ENCODE measurements around the gene LONP2. TPM values are rescaled to one million over a fixed set of nuclear protein-coding genes. Genes with fewer than 3 reads are reported as not detected.
A peak's percentile ranks its signal among the peaks of the same experiment; 100 is the strongest.

LONP2 gene
- total RNA-seq, 1 experiment from 2014 or later, result 41.5 TPM

- CTCF ChIA-PET, result no interaction called here
- no peaks in the 10 kb centered on the region for H3F3A ChIP-seq (ENCODE audit: low read length, unreplicated experiment)
- H3K4me3 ChIP-seq (ENCODE audit: low read length), result no peak overlapping the region
- no peaks in the 10 kb centered on the region for H3K9me3 ChIP-seq (ENCODE audit: low read length)
- intact Hi-C loops (cut with micrococcal nuclease), result no loop called here
- DNase-seq (no peak), ATAC-seq (no peak)
- POLR2A ChIA-PET (ENCODE audit: unreplicated experiment), result no interaction called here
- H3K4me1 ChIP-seq (ENCODE audit: insufficient read depth, low read length), result 0 out of 2 replicates have a peak, but pooled peaks cover 5% of the 10 kb centered on the region
- H3K9ac ChIP-seq (ENCODE audit: low read length), result no peak overlapping the region
- no peak overlapping the region for H3K4me2 ChIP-seq (ENCODE audit: low read length)
- peaks cover 3% of the 10 kb centered on the region; the same call in 1 of the 2 replicates for H3K36me3 ChIP-seq (ENCODE audit: low read depth, low read length)
- H3K27me3 ChIP-seq (ENCODE audit: low read length), result no peaks in the 10 kb centered on the region
- no TSS peak for BruUV-seq (replicated peaks)
- H3K79me2 ChIP-seq (ENCODE audit: low read length), result peaks cover 42% of the 10 kb centered on the region
- no peak overlapping the region for H2AFZ ChIP-seq (ENCODE audit: low read length)
- 0 out of 2 replicates have a peak, but pooled peaks cover 5% of the 10 kb centered on the region for H4K20me1 ChIP-seq (ENCODE audit: low read length)
- TF ChIP-seq EZH2 (IDR thresholded peaks at IDR 0.05; ENCODE audit: low read length, unreplicated experiment) (no peak), EZH2phosphoT487 (IDR thresholded peaks at IDR 0.05; ENCODE audit: borderline replicate concordance, low read length) (no peak), CTCF (conservative IDR thresholded peaks at IDR 0.05; ENCODE audit: low read depth, low read length) (no peak)
- H3K27ac ChIP-seq (ENCODE audit: low read length), result no peak overlapping the region
- H3K9me2 ChIP-seq (replicated peaks; ENCODE audit: low read length), result no peaks in the 10 kb centered on the region
These were observed 7.9 kb downstream of the LONP2 start for GRCh38 chr16:48252013-48252412.

GRCh38 chr16:48256579-48257177 is 12.6 kb downstream of the LONP2 start:
- no peak for DNase-seq
- Histone ChIP-seq H3K27ac (ENCODE audit: low read length) (no peak overlapping the region), H2AFZ (ENCODE audit: low read length) (no peak overlapping the region), H3F3A (ENCODE audit: low read length, unreplicated experiment) (no peaks in the 10 kb centered on the region), H3K9me2 (replicated peaks; ENCODE audit: low read length) (no peaks in the 10 kb centered on the region), H3K27me3 (ENCODE audit: low read length) (no peaks in the 10 kb centered on the region), H3K9me3 (ENCODE audit: low read length) (no peaks in the 10 kb centered on the region), H3K9ac (ENCODE audit: low read length) (no peak overlapping the region), H3K36me3 (ENCODE audit: low read depth, low read length) (peaks cover 27% of the 10 kb centered on the region), H3K4me1 (ENCODE audit: insufficient read depth, low read length) (no peaks in the 10 kb centered on the region), H4K20me1 (ENCODE audit: low read length) (no peaks in the 10 kb centered on the region), H3K4me3 (ENCODE audit: low read length) (no peak overlapping the region), H3K4me2 (ENCODE audit: low read length) (no peak overlapping the region), H3K79me2 (ENCODE audit: low read length) (peaks cover 4% of the 10 kb centered on the region; the same call in 1 of the 2 replicates)
- intact Hi-C loops (cut with micrococcal nuclease), result no loop called here
- TF ChIP-seq EZH2 (IDR thresholded peaks at IDR 0.05; ENCODE audit: low read length, unreplicated experiment) (no peak), CTCF (conservative IDR thresholded peaks at IDR 0.05; ENCODE audit: low read depth, low read length) (no peak), EZH2phosphoT487 (IDR thresholded peaks at IDR 0.05; ENCODE audit: borderline replicate concordance, low read length) (no peak)
- ChIA-PET POLR2A (ENCODE audit: unreplicated experiment) (no interaction called here), CTCF (interaction anchor here (0.6 to 1.3 kb wide), 2 partner anchors 17 to 92 kb away, joined by 3 to 4 read pairs; no protein-coding TSS in a partner anchor)
- ATAC-seq, result peak; percentile 43
- no TSS peak for BruUV-seq (replicated peaks)

GRCh38 chr16:48261569-48261968 is 17.5 kb downstream of the LONP2 start:
- H3K9me3 ChIP-seq (ENCODE audit: low read length), result no peaks in the 10 kb centered on the region
- no peak for DNase-seq
- H3K9ac ChIP-seq (ENCODE audit: low read length), result no peak overlapping the region
- H3K27ac ChIP-seq (ENCODE audit: low read length), result no peak overlapping the region
- H3K4me1 ChIP-seq (ENCODE audit: insufficient read depth, low read length), result no peaks in the 10 kb centered on the region
- intact Hi-C loops (cut with micrococcal nuclease), result no loop called here
- H3F3A ChIP-seq (ENCODE audit: low read length, unreplicated experiment), result no peaks in the 10 kb centered on the region
- no peaks in the 10 kb centered on the region for H4K20me1 ChIP-seq (ENCODE audit: low read length)
- H3K4me2 ChIP-seq (ENCODE audit: low read length), result no peak overlapping the region
- no peaks in the 10 kb centered on the region for H3K79me2 ChIP-seq (ENCODE audit: low read length)
- no peak for ATAC-seq
- TF ChIP-seq CTCF (conservative IDR thresholded peaks at IDR 0.05; ENCODE audit: low read depth, low read length) (no peak), EZH2phosphoT487 (IDR thresholded peaks at IDR 0.05; ENCODE audit: borderline replicate concordance, low read length) (no peak), EZH2 (IDR thresholded peaks at IDR 0.05; ENCODE audit: low read length, unreplicated experiment) (no peak)
- H2AFZ ChIP-seq (ENCODE audit: low read length), result no peak overlapping the region
- H3K27me3 ChIP-seq (ENCODE audit: low read length), result no peaks in the 10 kb centered on the region
- ChIA-PET CTCF (no interaction called here), POLR2A (ENCODE audit: unreplicated experiment) (no interaction called here)
- no TSS peak for BruUV-seq (replicated peaks)
- H3K36me3 ChIP-seq (ENCODE audit: low read depth, low read length), result peaks cover 45% of the 10 kb centered on the region
- H3K4me3 ChIP-seq (ENCODE audit: low read length), result no peak overlapping the region
- H3K9me2 ChIP-seq (replicated peaks; ENCODE audit: low read length), result no peaks in the 10 kb centered on the region
